H1 (cell line): ENCODE data around the gene ECEL1. TPM values are rescaled to one million over a fixed set of nuclear protein-coding genes. Genes with fewer than 3 reads are reported as not detected.

Source experiments
- HDAC2 ChIP-seq, 2 experiments: fragments of 300-600 bp in 1 of 2; sonication (generic) in 1 of 2; IDR thresholded peaks; 2 replicates each; pipeline ENCODE4 v1.6.1; 2011 to 2012; ENCODE audit warnings: low read depth in 2 of 2, low read length in 2 of 2, mild to moderate bottlenecking in 2 of 2, moderate library complexity in 2 of 2, borderline replicate concordance in 1 of 2, inconsistent platforms in 1 of 2
- polyA plus RNA-seq, 7 experiments: library from polyadenylated mRNA; depleted of rRNA in 3 of 7; stranded (reverse) in 5 of 7; unstranded in 2 of 7; fragments of >200 nt in 5 of 7; fragments of 200-250 nt in 2 of 7; gene quantifications; 1 replicate in 5 of 7; 2 replicates in 1 of 7; 4 replicates in 1 of 7; pipeline versions ENCODE4 v1.2.1 to v1.2.3, GENCODE V29; 2011 to 2013; ENCODE audit warnings: missing spikeins in 2 of 7, mixed read lengths in 2 of 7
- total RNA-seq: library from RNA; stranded (reverse); fragmentation: NEBNext Ultra II Directional; extraction: Animal tissue kit (Norgen Biotek cat#: 25700); gene quantifications from 2 replicates; pipeline ENCODE4 v1.2.1, GENCODE V29; 2021
- TF ChIP-seq, protein P1 (sequence below): IDR thresholded peaks from 2 replicates; pipeline ENCODE4 v1.6.1; 2011; ENCODE audit warnings: low read depth, mild to moderate bottlenecking, low read length; ENCODE audit not compliant: insufficient read depth

Gene ECEL1
- total and polyA plus RNA-seq, 2 of the 8 experiments (the other 6 are each of a cell fraction or from before 2014, with no cell fraction given) = 7.7 to 20.2 TPM

DNA sequence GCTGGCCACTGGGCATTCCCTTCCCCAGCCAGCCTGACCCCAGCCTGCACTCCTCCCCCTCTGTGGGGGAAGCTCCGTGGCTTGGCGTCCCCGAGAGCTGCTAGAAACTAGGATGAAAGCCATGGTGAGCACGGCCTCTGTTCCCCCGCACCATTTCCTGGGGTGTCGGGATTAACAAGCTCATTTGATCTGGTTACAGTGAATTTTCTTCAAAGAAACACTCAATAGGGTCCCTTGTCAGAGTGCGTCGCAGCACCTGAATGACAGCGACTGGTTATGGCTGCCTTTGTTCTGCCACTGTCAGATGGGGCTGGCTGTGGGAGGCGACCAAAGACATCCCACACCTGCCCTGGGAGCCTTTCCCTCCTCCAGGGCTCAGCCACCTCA, 39.3 kb downstream of the ECEL1 start (continued):
- TF ChIP-seq, protein P1, sequence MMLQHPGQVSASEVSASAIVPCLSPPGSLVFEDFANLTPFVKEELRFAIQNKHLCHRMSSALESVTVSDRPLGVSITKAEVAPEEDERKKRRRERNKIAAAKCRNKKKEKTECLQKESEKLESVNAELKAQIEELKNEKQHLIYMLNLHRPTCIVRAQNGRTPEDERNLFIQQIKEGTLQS = no peak
- no peak for TF ChIP-seq HDAC2 (IDR thresholded peaks at IDR 0.05; ENCODE audit: borderline replicate concordance in 1 of 2, low read depth in 2 of 2, low read length in 2 of 2)
